Stimulated activated CD8-positive, alpha-beta memory T cell treated with anti-CD3 and anti-CD28 coated beads, Interleukin-7, amount 100 ng/mL, for 24 hours (primary cell): ENCODE measurements around the gene SREBF2.

Experiments
- DNase-seq: peaks from one replicate; pipeline ENCODE4 v3.0.0-alpha.2; 2020; ENCODE audit warnings: low read depth

The SREBF2 gene

GRCh38 chr22:41908411-41909309, 75.8 kb downstream of the SREBF2 start:
- no peak for DNase-seq

DNA sequence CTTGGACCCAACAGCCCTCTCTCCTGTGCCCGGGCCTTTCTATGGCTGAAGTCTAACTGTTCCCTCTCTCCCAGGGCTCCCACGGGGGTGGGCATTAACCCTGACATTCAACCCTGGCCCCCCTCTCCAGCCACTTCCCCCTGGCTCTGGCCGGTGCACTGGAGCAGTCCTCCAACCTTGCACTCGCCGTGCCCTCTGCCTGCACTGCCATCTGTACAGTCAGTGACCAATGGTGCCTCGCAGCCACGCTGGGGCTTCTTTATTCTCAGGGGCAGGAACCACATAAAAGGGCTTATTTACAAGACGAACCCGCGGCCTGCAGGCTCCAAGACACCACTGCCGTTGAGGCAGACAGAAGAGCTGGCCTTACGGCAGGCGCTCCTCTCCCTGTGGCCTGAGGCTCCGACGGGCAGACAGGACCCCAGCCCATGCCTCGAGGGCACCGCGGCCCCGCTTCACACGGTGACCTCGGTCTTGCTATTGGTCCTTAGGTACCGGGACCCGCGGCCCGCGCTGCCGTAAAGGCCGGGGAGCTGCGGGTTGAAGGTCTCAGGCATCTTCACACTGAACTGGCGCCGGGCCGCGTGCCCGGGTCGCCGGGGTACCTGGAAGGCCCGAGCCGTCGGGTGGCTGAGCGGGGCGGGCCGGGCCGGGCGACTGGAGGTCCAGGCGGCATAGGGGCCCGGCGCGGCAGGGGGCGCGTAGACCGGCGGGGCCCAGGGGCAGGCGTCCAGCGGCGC, 76.6 kb downstream of the SREBF2 start:
- DNase-seq: no peak

GRCh38 chr22:41910050-41911000, 77.4 kb downstream of the SREBF2 start:
- DNase-seq: no peak

- no peak for DNase-seq
Measured at GRCh38 chr22:41911001-41911611, 78.2 kb downstream of the SREBF2 start.

- DNase-seq: no peak
Measured at GRCh38 chr22:41912338-41913039, 79.6 kb downstream of the SREBF2 start.

DNA sequence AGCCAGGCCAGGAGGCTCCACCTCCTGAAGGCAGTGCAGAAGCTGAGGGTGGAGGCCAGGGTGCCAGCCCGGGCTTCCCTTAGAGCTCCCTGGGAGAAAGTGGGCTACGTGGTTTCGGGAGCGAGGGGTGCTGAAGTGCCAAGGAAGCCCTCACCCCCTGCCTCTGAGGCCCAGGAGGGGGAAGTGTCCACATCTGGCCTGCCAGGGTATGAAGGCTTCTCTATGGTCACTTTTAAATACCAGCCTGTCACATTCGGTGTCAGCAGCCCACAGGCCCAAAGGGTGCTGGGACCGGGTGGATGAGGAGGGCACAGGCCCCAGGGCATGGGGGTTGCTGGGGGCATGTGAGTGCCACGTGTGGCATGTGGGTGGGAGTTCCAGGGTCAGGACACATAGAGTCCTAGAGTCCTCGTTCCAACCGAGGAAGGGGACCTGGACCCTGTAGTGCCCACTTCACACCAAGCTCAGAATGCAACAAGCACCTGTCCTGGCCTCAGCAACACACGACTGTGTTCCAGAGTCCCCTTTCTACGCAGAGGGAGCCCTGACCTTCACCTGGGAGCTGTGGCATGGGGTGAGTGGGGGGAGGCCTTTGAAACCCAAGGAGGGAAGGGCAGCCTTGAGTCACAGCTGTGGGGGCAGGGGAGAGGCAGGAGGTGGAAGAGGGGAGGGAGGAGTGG, 80.3 kb downstream of the SREBF2 start:
- no peak for DNase-seq

- DNase-seq: no peak
Measured at GRCh38 chr22:41913842-41914534, 81.1 kb downstream of the SREBF2 start.

GRCh38 chr22:41914611-41915034, 81.7 kb downstream of the SREBF2 start:
- DNase-seq: no peak

GRCh38 chr22:41915035-41915785, 82.3 kb downstream of the SREBF2 start, which contains the start of gene SHISA8:
TSS of gene SHISA8 (minus strand) at chr22:41915074. CDS start at chr22:41914667, 407 bp downstream.
- no peak for DNase-seq

DNA sequence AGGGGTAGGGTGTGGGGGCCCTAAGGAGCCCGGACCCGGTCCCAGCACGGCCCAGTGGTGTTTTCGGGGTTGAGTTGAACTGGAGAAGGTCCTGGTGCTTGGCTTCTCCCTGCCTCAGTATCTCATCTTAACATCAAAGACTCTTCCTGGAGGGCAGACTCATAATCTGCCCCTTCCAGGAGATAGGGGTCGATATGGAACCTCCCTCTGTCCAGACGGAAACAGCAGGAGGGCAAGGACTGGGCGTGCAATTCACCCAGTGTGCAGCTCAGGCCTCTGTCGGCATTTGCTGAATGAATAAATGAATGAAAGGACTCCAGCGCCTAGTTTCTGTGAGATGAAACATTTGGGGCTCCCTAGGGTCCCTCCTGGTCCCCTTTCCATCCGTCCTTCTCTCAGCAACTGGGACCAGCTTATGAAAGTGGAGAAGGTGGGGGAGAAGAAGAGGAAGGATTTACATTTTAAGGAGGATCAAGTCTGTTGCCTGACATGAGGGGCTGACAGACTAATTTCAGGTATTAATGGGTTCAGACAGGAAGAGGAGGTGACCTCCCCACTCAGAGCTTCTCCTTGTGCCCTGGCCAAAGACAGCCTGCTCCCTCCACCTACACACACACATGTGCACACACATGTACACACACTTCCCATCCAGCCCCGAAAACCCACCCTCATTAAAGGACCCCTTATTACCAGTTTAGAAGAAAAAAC, 83.0 kb downstream of the SREBF2 start:
- DNase-seq: no peak

DNA sequence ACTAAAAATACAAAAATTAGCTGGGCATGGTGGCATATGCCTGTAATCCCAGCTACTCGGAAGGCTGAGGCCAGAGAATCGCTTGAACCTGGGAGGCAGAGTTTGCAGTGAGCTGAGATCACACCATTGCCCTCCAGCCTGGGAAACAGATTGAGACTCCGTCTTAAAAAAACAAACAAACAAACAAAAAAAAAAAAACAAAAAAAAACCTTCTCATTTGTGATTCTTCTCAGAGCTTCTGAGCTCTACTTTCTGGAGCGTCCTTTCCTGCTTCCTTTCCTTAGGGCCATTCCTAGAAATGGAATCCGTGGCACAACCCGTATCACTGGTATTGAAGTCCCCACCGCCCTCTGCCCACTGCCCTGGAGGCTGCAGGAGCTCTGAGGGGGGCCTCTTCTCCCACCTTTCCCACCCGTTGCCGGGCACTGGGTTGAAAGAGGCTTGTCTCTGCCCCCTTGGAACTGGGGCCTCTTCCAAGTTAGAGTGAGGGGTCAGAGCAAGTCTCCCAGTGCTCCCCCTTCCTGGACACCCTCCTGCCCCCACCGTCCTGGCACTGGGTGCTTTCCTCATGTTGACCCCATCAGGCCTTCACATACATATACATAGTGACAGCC, 83.9 kb downstream of the SREBF2 start:
- DNase-seq: no peak

- DNase-seq: no peak
Measured at GRCh38 chr22:41917375-41917902, 84.5 kb downstream of the SREBF2 start.

DNA sequence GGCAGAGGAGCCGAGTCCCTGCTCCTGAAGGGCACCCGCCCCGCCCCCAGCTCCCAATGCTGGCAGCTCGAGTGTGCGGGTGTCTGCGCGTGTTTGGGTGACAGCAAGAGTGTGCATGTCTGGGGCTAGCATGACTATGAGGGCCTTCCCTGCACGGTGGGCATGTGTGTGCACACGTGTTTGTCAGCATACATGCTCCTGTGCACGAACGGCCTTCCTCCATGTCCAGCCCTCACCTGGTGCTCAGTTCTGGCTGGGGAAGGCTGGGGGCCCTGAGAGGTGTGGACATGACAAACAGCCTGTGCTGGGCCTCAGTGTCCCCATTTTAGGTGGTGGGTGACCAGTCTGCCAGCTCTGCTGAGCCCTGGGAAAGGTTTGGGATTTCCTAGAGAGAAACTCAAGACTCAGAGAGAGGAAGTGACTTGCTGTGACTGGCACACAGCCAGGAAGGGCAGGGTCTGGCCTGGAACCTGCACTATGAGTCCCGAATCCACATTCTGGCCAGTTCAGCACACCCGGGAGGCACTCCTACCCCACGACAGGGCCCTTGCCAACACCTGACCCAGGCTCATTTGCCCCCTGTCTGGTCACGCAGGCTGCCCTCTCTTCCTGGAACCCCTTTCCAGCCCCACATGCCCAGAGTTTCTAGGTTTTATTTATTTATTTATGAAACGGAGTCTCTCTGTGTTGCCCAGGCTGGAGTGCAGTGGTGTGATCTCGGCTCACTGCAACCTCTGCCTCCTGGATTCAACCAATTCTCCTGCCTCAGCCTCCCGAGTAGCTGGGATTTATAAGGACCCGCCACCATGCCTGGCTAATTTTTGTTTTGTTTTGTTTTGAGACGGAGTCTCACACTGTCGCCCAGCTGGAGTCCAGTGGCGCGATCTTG, 85.2 kb downstream of the SREBF2 start:
- no peak for DNase-seq

DNA sequence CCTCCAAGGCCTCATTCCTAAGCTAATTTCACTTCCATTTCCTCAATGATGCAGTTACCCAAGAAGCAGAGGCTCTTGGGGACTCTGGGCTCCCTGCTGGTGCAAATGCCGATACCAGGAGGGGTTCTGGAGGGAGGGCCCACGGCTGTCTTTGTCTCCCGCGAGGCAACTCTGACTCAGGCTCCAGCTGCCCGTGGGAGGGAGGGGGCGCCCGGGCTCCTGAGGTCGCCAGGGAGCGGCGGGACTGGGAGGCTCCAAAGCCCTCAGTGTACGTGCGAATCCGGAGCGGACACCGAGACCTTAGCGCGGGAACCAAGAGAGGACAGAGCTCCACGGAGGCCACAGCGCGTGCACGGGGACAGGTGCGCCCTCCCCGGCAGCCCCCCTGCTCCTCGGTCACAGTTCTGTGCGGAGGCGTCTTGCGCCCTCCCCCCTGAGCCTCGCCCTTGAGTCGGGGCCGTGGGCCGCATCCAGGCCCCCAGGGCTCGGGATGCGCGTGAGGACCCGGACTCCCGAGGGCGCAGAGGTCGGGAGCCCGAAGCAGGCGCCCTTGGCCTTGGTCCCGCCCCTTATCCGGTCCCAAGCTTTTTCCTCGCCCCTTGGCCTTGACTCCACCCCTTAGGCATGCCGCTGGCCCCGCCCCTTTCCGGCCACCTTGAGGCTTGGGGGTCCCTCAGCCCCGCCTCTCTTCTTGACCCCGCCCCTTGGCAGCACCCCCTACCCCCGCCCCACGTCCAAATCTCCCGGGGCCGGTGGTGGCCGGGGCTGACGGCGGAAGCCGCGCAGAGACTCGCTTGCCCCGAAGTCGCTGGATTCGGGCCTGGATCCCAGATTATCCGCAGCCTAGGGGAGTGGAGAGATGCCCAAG, 86.7 kb downstream of the SREBF2 start:
- DNase-seq: no peak

DNA sequence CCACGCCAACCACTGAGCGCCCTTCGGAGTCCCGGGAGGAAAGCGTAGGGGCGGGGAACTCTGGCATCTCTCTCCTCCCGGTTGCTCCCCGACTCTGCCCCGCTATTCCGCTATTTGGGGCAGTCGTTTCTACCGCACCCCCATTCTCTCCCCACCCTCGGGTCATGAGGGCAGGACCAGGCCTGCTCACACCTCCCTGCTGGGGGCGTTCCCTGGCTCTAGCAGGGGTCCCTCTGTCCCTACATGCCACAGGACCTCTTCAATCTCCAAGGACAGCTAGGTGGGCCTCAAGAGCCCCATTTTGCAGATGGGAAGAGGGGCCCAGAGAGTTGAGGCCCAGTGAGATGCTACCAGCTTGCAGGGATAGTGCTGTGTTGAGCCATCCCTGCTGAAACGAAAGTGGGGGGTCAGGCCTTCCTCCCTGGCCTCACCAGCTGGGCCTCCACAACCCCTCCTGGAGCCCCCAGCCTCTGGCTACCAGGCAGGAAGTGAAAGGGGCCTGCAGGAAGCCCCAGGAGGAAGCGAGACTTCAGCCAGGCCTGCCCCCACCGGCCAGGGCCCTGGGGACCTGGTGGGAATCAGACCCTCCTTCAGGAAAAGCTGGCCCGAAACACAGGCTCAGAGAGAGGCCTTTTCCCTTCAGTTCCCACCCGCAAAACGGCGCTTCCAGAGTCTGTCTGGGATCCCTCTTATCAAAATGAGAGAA, 87.5 kb downstream of the SREBF2 start:
- no peak for DNase-seq
